B cell (primary cell): ENCODE measurements around the gene KRT84.

ENCODE experiments used
- EZH2 ChIP-seq: IDR thresholded peaks from 2 replicates; pipeline ENCODE4 v1.6.1; 2012; ENCODE audit warnings: borderline replicate concordance, low read depth, mild to moderate bottlenecking, moderate library complexity, low read length; ENCODE audit not compliant: insufficient read depth, poor library complexity, severe bottlenecking
- TF ChIP-seq, protein P1 (sequence below): fragments of 200-600 bp; IDR thresholded peaks from one replicate; pipeline ENCODE4 v1.8.0; 2022; ENCODE audit warnings: antibody characterized with exemption, mild to moderate bottlenecking

DNA sequence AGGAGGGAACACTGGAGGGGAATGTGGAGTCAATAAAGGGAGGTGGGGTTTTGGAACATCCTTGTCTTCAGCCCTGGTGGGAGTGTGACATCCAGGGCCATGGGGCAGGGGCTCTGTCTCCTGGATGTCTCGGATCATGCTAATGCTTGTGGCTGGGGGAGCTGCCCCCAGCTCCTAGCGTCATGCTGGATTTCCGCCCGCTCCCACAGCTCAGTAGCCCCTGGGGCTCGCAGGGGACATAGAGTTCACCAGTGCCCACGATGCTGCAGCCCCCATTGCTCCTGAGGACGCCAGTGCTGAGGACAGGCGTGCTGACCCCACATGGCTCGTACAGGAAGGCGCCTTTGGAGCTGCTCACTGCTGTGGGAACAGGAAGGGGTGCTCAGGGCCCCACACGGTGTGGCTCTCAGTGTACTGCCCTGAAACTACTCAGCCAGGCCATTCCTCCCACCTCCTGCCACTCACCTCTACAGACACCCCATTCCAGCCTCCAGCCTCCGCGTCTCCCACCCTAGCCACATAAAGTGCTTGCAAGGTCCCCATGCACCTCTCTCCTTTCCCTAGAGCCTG, 9.5 kb upstream of the KRT84 start:
- TF ChIP-seq, protein P1, sequence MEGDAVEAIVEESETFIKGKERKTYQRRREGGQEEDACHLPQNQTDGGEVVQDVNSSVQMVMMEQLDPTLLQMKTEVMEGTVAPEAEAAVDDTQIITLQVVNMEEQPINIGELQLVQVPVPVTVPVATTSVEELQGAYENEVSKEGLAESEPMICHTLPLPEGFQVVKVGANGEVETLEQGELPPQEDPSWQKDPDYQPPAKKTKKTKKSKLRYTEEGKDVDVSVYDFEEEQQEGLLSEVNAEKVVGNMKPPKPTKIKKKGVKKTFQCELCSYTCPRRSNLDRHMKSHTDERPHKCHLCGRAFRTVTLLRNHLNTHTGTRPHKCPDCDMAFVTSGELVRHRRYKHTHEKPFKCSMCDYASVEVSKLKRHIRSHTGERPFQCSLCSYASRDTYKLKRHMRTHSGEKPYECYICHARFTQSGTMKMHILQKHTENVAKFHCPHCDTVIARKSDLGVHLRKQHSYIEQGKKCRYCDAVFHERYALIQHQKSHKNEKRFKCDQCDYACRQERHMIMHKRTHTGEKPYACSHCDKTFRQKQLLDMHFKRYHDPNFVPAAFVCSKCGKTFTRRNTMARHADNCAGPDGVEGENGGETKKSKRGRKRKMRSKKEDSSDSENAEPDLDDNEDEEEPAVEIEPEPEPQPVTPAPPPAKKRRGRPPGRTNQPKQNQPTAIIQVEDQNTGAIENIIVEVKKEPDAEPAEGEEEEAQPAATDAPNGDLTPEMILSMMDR, result no peak
- no peak for TF ChIP-seq EZH2
